ENCODE data around the gene CNNM1. TPM values are rescaled to one million over a fixed set of nuclear protein-coding genes. Genes with fewer than 3 reads are reported as not detected.

The CNNM1 gene
- total and polyA plus RNA-seq, 2 donors (not counting 1 experiment from before 2014, with no cell fraction given): not detected

GRCh38 chr10:99360934-99361333 lies 31.8 kb downstream of the CNNM1 start:
- Mint-ChIP-seq H3K27me3 (peaks cover 17% of the 10 kb centered on the region), H3K4me3 (no peak overlapping the region), H3K9me3 (ENCODE audit: insufficient read depth) (no peaks in the 10 kb centered on the region), H3K4me1 (peaks cover 4% of the 10 kb centered on the region), H3K27ac (no peak overlapping the region)
- DNase-seq (no peak), ATAC-seq (ENCODE audit: low read depth) (no peak)
- Histone ChIP-seq H3K27ac (ENCODE audit: low read length in 2 of 2) (no peak overlapping the region), H2AFZ (ENCODE audit: insufficient read depth, low read depth, low read length, poor library complexity, severe bottlenecking) (no peak overlapping the region), H3K79me2 (ENCODE audit: control insufficient read depth, insufficient read depth, low read length) (no peaks in the 10 kb centered on the region), H4K20me1 (ENCODE audit: control insufficient read depth, insufficient read depth, low read length, poor library complexity, severe bottlenecking) (no peaks in the 10 kb centered on the region), H3K27me3 (replicated peaks in 1 of 4; ENCODE audit: control extremely low read depth in 1 of 4, control insufficient read depth in 3 of 4, insufficient read depth in 4 of 4, low read length in 3 of 4) (no peaks in the 10 kb centered on the region), H3K36me3 (replicated peaks in 1 of 2; ENCODE audit: control extremely low read depth in 1 of 2, control insufficient read depth in 1 of 2, extremely low read depth in 1 of 2, insufficient read depth in 2 of 2, low read length in 1 of 2) (no peaks in the 10 kb centered on the region), H3K9me3 (ENCODE audit: control extremely low read depth in 1 of 3, control insufficient read depth in 2 of 3, insufficient read depth in 1 of 3, low read length in 2 of 3) (no peaks in the 10 kb centered on the region), H3K9ac (ENCODE audit: low read length) (no peak overlapping the region), H3K4me2 (replicated peaks; ENCODE audit: low read depth, low read length, poor library complexity, severe bottlenecking) (no peak overlapping the region), H3K4me3 (ENCODE audit: control extremely low read depth in 1 of 5, extremely low read depth in 1 of 5, insufficient read depth in 1 of 5, low read depth in 2 of 5, low read length in 4 of 5) (no peak overlapping the region), H3K4me1 (ENCODE audit: control insufficient read depth in 2 of 2, insufficient read depth in 2 of 2, low read length in 2 of 2) (peaks cover 0 to 5% of the 10 kb centered on the region in 2 donors)
- intact Hi-C loops (cut with micrococcal nuclease): no loop called here
- 100% methylated on average over 1 of the region's 5 CpGs for WGBS (ENCODE audit: insufficient coverage)
- POLR2A ChIA-PET: no interaction called here
- no peak for TF ChIP-seq CTCF (IDR thresholded peaks at IDR 0.05)
- no peak for TF ChIP-seq EZH2 (IDR thresholded peaks at IDR 0.05; ENCODE audit: borderline replicate concordance, insufficient read depth, low read depth, low read length, poor library complexity, severe bottlenecking)
- CTCF ChIA-PET: no interaction called here

GRCh38 chr10:99364125-99364524 lies 35.0 kb downstream of the CNNM1 start:
- Histone ChIP-seq H3K4me3 (ENCODE audit: control extremely low read depth in 1 of 5, extremely low read depth in 1 of 5, insufficient read depth in 1 of 5, low read depth in 2 of 5, low read length in 4 of 5) (no peak overlapping the region), H4K20me1 (ENCODE audit: control insufficient read depth, insufficient read depth, low read length, poor library complexity, severe bottlenecking) (no peaks in the 10 kb centered on the region), H3K4me2 (replicated peaks; ENCODE audit: low read depth, low read length, poor library complexity, severe bottlenecking) (no peak overlapping the region), H3K27ac (ENCODE audit: low read length in 2 of 2) (no peak overlapping the region), H3K9me3 (ENCODE audit: control extremely low read depth in 1 of 3, control insufficient read depth in 2 of 3, insufficient read depth in 1 of 3, low read length in 2 of 3) (no peaks in the 10 kb centered on the region), H3K36me3 (replicated peaks in 1 of 2; ENCODE audit: control extremely low read depth in 1 of 2, control insufficient read depth in 1 of 2, extremely low read depth in 1 of 2, insufficient read depth in 2 of 2, low read length in 1 of 2) (no peaks in the 10 kb centered on the region), H3K79me2 (ENCODE audit: control insufficient read depth, insufficient read depth, low read length) (no peaks in the 10 kb centered on the region), H3K4me1 (ENCODE audit: control insufficient read depth in 2 of 2, insufficient read depth in 2 of 2, low read length in 2 of 2) (peaks cover 0 to 5% of the 10 kb centered on the region in 2 donors), H2AFZ (ENCODE audit: insufficient read depth, low read depth, low read length, poor library complexity, severe bottlenecking) (no peak overlapping the region), H3K9ac (ENCODE audit: low read length) (no peak overlapping the region), H3K27me3 (replicated peaks in 1 of 4; ENCODE audit: control extremely low read depth in 1 of 4, control insufficient read depth in 3 of 4, insufficient read depth in 4 of 4, low read length in 3 of 4) (no peaks in the 10 kb centered on the region)
- ATAC-seq (ENCODE audit: low read depth) (no peak), DNase-seq (no peak)
- Mint-ChIP-seq H3K4me3 (no peak overlapping the region), H3K27ac (no peak overlapping the region), H3K9me3 (ENCODE audit: insufficient read depth) (no peaks in the 10 kb centered on the region), H3K4me1 (peaks cover 4% of the 10 kb centered on the region), H3K27me3 (peaks cover 16% of the 10 kb centered on the region)
- CTCF ChIA-PET: no interaction called here
- intact Hi-C loops (cut with micrococcal nuclease): no loop called here
- TF ChIP-seq EZH2 (IDR thresholded peaks at IDR 0.05; ENCODE audit: borderline replicate concordance, insufficient read depth, low read depth, low read length, poor library complexity, severe bottlenecking) (no peak), CTCF (IDR thresholded peaks at IDR 0.05) (no peak)
- POLR2A ChIA-PET: no interaction called here
- 100% methylated on average over 2 of the region's 4 CpGs for WGBS (ENCODE audit: insufficient coverage)

Data from B cell (primary cell).